Duodenal mucosa (tissue), 2 donors: ENCODE data around the gene STEAP2.
"Not testable (repeated sequence)": the region's sequence is repeated elsewhere in the genome, so short reads cannot be mapped to it uniquely, and the experiment has no call there.

Experiments used
- H3K27ac ChIP-seq: one replicate; pipeline ENCODE4 v1.7.0; 2013; ENCODE audit warnings: low read depth, low read length
- H3K27me3 ChIP-seq, 2 donors: one replicate each; pipeline ENCODE4 v1.7.0; 2013; ENCODE audit warnings: low read length in 2 of 2, control low read depth in 1 of 2; ENCODE audit not compliant: insufficient read depth in 2 of 2, control insufficient read depth in 1 of 2
- H3K36me3 ChIP-seq, 2 donors: one replicate each; pipeline ENCODE4 v1.7.0; 2013; ENCODE audit warnings: low read length in 2 of 2, control low read depth in 1 of 2; ENCODE audit not compliant: insufficient read depth in 2 of 2, control insufficient read depth in 1 of 2
- H3K4me1 ChIP-seq, 2 donors: one replicate each; pipeline ENCODE4 v1.7.0; 2013; ENCODE audit warnings: low read length in 2 of 2, control low read depth in 1 of 2; ENCODE audit not compliant: insufficient read depth in 2 of 2, control insufficient read depth in 1 of 2
- H3K4me3 ChIP-seq, 2 donors: one replicate each; pipeline ENCODE4 v1.7.0; 2013; ENCODE audit warnings: low read length in 2 of 2, low read depth in 1 of 2
- H3K9ac ChIP-seq, 2 donors: one replicate each; pipeline ENCODE4 v1.7.0; 2013; ENCODE audit warnings: low read length in 2 of 2, low read depth in 1 of 2
- H3K9me3 ChIP-seq, 2 donors: one replicate each; pipeline ENCODE4 v1.7.0; 2013; ENCODE audit warnings: low read length in 2 of 2, control low read depth in 1 of 2; ENCODE audit not compliant: control insufficient read depth in 1 of 2

Gene STEAP2

DNA sequence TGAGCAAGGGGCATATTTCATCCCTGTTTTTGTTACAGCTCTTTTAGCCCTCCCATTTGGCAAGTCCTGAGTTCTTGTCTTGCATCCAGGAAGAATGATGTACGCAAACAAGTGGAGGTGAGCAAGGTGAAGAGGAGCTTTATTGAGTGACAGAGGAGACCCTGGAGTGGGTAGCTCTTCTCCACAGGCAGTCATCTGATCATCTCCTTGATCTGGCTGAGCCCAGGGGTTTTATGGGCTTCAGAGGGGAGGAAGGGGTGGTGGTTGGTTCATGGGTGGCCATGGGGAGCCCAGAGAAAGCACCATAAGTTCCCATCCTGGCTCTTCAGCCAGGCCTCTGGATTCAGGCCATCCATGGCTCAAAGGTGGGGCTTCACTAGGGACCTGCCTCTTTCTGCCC, 35.3 kb upstream of the STEAP2 start:
- H3K4me1 ChIP-seq = peaks cover 4 to 30% of the 10 kb centered on the region in 2 donors
- H3K9me3 ChIP-seq = no peaks in the 10 kb centered on the region
- H3K9ac ChIP-seq = no peak overlapping the region
- H3K36me3 ChIP-seq = no peaks in the 10 kb centered on the region
- H3K27ac ChIP-seq = no peak overlapping the region
- no peak overlapping the region for H3K4me3 ChIP-seq
- no peaks in the 10 kb centered on the region for H3K27me3 ChIP-seq

- H3K4me3 ChIP-seq = no peak overlapping the region
- no peak overlapping the region for H3K27ac ChIP-seq
- H3K27me3 ChIP-seq = no peaks in the 10 kb centered on the region
- peaks cover 0 to 18% of the 10 kb centered on the region in 2 donors for H3K4me1 ChIP-seq
- H3K36me3 ChIP-seq = no peaks in the 10 kb centered on the region
- no peak overlapping the region for H3K9ac ChIP-seq
- no peaks in the 10 kb centered on the region for H3K9me3 ChIP-seq
Observed at GRCh38 chr7:90178166-90178565, 33.4 kb upstream of the STEAP2 start.

- Histone ChIP-seq H3K4me3 (no peak overlapping the region), H3K9me3 (no peaks in the 10 kb centered on the region), H3K4me1 (peaks cover 0 to 13% of the 10 kb centered on the region in 2 donors), H3K27ac (no peak overlapping the region), H3K36me3 (no peaks in the 10 kb centered on the region), H3K27me3 (no peaks in the 10 kb centered on the region), H3K9ac (no peak overlapping the region)
Observed at GRCh38 chr7:90178679-90179278, 32.8 kb upstream of the STEAP2 start.

DNA sequence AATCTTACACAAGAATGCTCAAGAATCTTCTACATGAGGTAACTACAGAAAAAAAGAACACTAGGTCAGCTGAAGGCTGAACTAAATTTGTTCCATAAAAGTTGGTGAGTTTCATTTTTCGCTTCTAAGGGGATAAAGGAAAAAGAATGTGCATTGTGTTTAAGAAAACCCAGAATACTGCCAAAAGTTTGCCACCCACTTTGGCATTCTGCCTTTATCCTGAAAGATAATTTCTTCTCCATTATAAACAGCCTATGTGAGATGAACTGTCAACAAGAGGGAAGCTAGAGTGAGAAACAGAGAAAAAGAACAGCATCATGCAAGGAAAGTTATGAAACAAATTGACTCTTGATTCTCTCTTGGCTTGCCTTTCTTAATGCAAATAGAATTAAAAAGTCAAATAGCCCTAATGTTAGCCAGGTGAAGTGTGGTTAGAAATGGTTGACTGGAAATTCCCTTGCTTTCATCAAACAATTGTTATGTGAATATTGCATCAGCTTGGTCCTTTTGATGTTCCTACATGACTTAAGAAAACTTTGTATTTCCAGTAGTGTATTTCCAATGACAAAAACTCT, 31.4 kb upstream of the STEAP2 start:
- H3K27me3 ChIP-seq = no peaks in the 10 kb centered on the region

GRCh38 chr7:90180649-90181048, 30.9 kb upstream of the STEAP2 start:
- Histone ChIP-seq H3K4me1 (peaks cover 0 to 13% of the 10 kb centered on the region in 2 donors), H3K27me3 (no peaks in the 10 kb centered on the region), H3K9me3 (no peaks in the 10 kb centered on the region), H3K27ac (no peak overlapping the region), H3K36me3 (no peaks in the 10 kb centered on the region), H3K4me3 (no peak overlapping the region), H3K9ac (no peak overlapping the region)

More for the DNA sequence above, 31.4 kb upstream of the STEAP2 start:
- Histone ChIP-seq H3K4me3 (no peak overlapping the region), H3K9ac (no peak overlapping the region), H3K27ac (no peak overlapping the region), H3K4me1 (peaks cover 0 to 13% of the 10 kb centered on the region in 2 donors), H3K9me3 (no peaks in the 10 kb centered on the region), H3K36me3 (no peaks in the 10 kb centered on the region)

DNA sequence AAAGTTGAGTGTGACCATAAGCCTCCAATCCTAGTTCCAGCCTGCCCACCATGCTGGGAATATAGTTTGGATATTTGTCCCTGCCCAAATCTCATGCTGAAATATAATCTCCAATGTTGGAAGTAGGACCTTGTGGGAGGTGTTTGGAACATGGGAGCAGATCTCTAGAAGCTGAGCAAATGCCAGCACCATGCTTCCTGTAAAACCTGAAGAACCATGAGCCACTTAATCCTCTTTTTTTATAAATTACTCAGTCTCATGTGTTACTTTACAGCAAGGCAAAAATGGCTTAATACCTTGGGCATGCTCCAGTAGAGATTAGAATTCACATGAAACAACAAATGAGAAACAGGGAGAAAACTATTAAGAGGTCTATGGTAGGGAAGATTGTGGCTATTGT, 30.1 kb upstream of the STEAP2 start:
- Histone ChIP-seq H3K36me3 (no peaks in the 10 kb centered on the region), H3K9me3 (no peaks in the 10 kb centered on the region), H3K9ac (no peak overlapping the region), H3K27me3 (no peaks in the 10 kb centered on the region), H3K4me1 (peaks cover 0 to 13% of the 10 kb centered on the region in 2 donors), H3K27ac (no peak overlapping the region), H3K4me3 (no peak overlapping the region)

DNA sequence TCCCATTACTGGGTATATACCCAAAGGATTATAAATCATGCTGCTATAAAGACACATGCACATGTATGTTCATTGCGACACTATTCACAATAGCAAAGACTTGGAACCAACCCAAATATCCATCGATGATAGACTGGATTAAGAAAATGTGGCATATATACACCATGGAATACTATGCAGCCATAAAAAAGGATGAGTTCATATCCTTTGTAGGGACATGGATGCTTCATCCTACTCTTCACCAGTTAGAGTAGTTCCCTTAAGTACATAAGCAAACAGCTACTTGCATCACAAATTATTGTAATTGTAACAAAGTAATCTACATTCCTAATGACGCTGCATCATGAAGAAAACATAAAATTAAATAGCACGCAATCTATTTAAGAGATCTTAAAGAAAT, 25.2 kb upstream of the STEAP2 start:
- H3K27ac ChIP-seq, H3K27me3 ChIP-seq, H3K36me3 ChIP-seq, H3K4me1 ChIP-seq, H3K9ac ChIP-seq, H3K9me3 ChIP-seq, H3K4me3 ChIP-seq: not testable (repeated sequence)

DNA sequence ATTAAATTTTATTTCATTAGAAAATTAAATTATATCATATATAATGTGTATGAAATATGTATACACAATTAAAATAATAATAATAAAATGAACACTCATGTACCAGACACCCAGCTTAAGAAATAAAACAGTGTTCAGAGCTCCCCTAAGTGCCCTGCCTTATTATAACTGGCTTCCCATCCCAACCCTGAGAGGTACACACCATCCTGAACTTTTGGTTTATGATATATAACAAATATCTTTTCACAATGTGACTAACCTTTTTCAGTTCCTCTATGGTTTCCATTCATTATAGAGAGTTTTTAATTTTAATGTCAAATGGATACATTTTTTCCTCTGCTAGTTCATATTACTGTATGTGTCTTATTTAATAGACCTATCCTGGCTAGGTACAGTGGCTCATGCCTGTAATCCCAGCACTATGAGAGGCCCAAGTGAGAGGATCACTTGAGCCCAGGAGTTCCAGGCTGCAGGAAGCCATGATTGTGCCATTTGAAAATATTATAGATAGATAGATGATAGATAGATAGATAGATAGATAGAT, 24.0 kb upstream of the STEAP2 start:
- Histone ChIP-seq H3K4me1 (peaks cover 0 to 4% of the 10 kb centered on the region in 2 donors), H3K36me3 (no peaks in the 10 kb centered on the region), H3K9me3 (peaks cover 3 to 11% of the 10 kb centered on the region in 2 donors), H3K4me3 (no peak overlapping the region), H3K9ac (no peak overlapping the region), H3K27ac (no peak overlapping the region), H3K27me3 (no peaks in the 10 kb centered on the region)

DNA sequence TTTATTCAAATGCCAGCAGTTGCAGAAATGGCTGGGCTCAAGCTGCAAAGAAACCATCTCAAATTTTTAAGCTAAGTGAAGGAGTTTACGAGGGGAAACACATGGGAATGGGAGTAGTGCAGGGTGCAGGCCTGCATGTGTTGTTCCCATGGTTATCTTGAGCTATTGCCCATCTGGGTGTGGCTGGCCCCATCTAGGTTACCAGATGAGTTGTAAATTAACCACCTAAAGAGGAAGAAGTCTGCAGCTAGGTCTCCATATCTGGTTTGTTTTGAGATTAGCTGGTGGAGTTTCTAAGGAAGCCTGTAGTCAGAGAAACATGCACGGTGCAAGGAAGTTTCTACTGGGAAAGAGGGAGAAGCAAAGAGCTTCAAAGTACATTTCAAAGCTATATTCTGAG, 23.3 kb upstream of the STEAP2 start:
- no peak overlapping the region for H3K27ac ChIP-seq
- peaks cover 0 to 4% of the 10 kb centered on the region in 2 donors for H3K4me1 ChIP-seq
- no peak overlapping the region for H3K4me3 ChIP-seq
- H3K9me3 ChIP-seq = peaks cover 3 to 16% of the 10 kb centered on the region in 2 donors
- no peak overlapping the region for H3K9ac ChIP-seq
- no peaks in the 10 kb centered on the region for H3K27me3 ChIP-seq
- no peaks in the 10 kb centered on the region for H3K36me3 ChIP-seq

DNA sequence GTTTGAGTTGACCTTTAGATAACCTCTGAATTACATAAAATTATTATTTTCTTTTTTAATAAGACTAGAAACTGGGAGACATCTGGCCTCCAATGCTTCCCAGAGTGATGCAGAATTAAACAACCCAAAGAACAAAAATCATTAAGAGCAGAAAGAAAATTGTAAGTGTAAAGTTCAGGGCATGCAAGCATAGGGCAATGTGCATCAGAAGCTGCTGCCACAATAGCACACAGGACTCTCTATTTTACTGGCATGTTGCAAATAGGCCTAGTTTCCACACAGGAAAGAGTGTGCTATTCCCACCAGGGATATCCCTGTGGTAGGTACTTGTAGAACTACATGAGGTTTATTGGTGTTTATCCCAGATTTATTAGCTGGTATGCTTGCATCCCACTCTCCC, 20.5 kb upstream of the STEAP2 start:
- Histone ChIP-seq H3K9ac (no peak overlapping the region), H3K27ac (no peak overlapping the region)

More for the DNA sequence above, 20.5 kb upstream of the STEAP2 start:
- peaks cover 0 to 8% of the 10 kb centered on the region in 2 donors for H3K4me1 ChIP-seq
- H3K36me3 ChIP-seq = no peaks in the 10 kb centered on the region
- peaks cover 3 to 16% of the 10 kb centered on the region in 2 donors for H3K9me3 ChIP-seq
- no peak overlapping the region for H3K4me3 ChIP-seq
- no peaks in the 10 kb centered on the region for H3K27me3 ChIP-seq
